ENCODE results near the gene HTR1D. TPM values are rescaled to one million over a fixed set of nuclear protein-coding genes. Genes with fewer than 3 reads are reported as not detected.

HTR1D gene
- total and polyA plus RNA-seq, 2 experiments from 2014 or later = not detected

DNA sequence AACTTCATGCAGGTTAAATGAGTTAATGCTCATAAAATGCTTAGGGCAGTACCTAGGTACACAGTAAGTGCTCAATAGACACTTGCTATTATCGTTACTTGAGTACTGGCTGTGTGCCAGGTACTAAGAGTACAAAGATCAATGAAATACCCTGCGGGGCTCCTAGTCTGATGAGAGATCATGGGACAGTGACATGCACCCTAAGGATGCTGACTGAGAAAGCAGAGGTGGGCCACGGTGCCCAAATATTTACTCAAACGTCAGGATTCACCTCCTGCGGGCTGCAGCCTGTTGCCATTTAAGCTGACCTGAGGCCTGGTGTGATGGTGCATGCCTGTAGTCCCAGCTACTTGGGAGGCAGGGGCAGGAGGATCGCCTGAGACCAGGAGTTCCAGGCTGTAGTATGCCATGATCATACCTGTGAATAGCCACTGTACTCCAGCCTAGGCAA is 28.8 kb downstream of the HTR1D start:
- peak overlapping the region; percentile 51; the same call in 1 of the 2 replicates for H3K9ac ChIP-seq
- H3K9me3 ChIP-seq (ENCODE audit: low read depth) = no peaks in the 10 kb centered on the region
- H2AFZ ChIP-seq = no peak overlapping the region
- no peak for DNase-seq
- H3K27me3 ChIP-seq (replicated peaks; ENCODE audit: insufficient read depth) = no peaks in the 10 kb centered on the region
- H3K4me2 ChIP-seq (ENCODE audit: unreplicated experiment) = no peak overlapping the region
- in situ Hi-C loops (cut with MboI) = loop anchor here (5.0 kb wide), 2 partner anchors 91 to 211 kb away; no protein-coding TSS in a partner anchor
- H3K36me3 ChIP-seq (ENCODE audit: low read depth) = no peaks in the 10 kb centered on the region
- no peaks in the 10 kb centered on the region for H3K9me2 ChIP-seq (ENCODE audit: insufficient read depth)
- no peaks in the 10 kb centered on the region for H3K79me2 ChIP-seq (ENCODE audit: insufficient read depth)
- no peak for TF ChIP-seq EZH2phosphoT487 (IDR thresholded peaks at IDR 0.05; ENCODE audit: insufficient read depth, low read depth)
- no peak overlapping the region for H3K4me3 ChIP-seq
- H3F3A ChIP-seq (ENCODE audit: insufficient read depth) = peaks cover 7% of the 10 kb centered on the region
- H4K20me1 ChIP-seq (ENCODE audit: insufficient read depth) = no peaks in the 10 kb centered on the region
- H3K27ac ChIP-seq = peak overlapping the region; percentile 47
- WGBS, 2 experiments (ENCODE audit: low coverage in 1 of 2, low lambda C conversion rate in 2 of 2, missing lambda C conversion rate in 2 of 2) = 61 to 62% methylated on average over 6 of the region's 6 CpGs
- peaks cover 7% of the 10 kb centered on the region for H3K4me1 ChIP-seq (ENCODE audit: insufficient read depth)

- DNase-seq = no peak
- 68 to 73% methylated on average over 5 of the region's 5 CpGs for WGBS, 2 experiments (ENCODE audit: low coverage in 1 of 2, low lambda C conversion rate in 2 of 2, missing lambda C conversion rate in 2 of 2)
- TF ChIP-seq EZH2phosphoT487 (IDR thresholded peaks at IDR 0.05; ENCODE audit: insufficient read depth, low read depth) (no peak), EZH2 (IDR thresholded peaks at IDR 0.05; ENCODE audit: insufficient read depth, poor library complexity, severe bottlenecking) (no peak)
Observed at GRCh38 chr1:23187637-23188036, 29.7 kb downstream of the HTR1D start.

GRCh38 chr1:23185381-23185780 is 31.9 kb downstream of the HTR1D start:
- no peak overlapping the region for H2AFZ ChIP-seq
- no peak overlapping the region for H3K9ac ChIP-seq
- no peak overlapping the region for H3K4me2 ChIP-seq (ENCODE audit: unreplicated experiment)
- no peak overlapping the region for H3K27ac ChIP-seq
- H4K20me1 ChIP-seq (ENCODE audit: insufficient read depth) = no peaks in the 10 kb centered on the region
- no peaks in the 10 kb centered on the region for H3K9me3 ChIP-seq (ENCODE audit: low read depth)
- H3K9me2 ChIP-seq (ENCODE audit: insufficient read depth) = no peaks in the 10 kb centered on the region
- TF ChIP-seq EZH2phosphoT487 (IDR thresholded peaks at IDR 0.05; ENCODE audit: insufficient read depth, low read depth) (no peak), EZH2 (IDR thresholded peaks at IDR 0.05; ENCODE audit: insufficient read depth, poor library complexity, severe bottlenecking) (no peak)
- DNase-seq = no peak
- no peak overlapping the region for H3K4me3 ChIP-seq
- H3K4me1 ChIP-seq (ENCODE audit: insufficient read depth) = peaks cover 7% of the 10 kb centered on the region
- H3F3A ChIP-seq (ENCODE audit: insufficient read depth) = no peaks in the 10 kb centered on the region
- in situ Hi-C loops (cut with MboI) = loop anchor here (5.0 kb wide), 2 partner anchors 88 to 208 kb away; no protein-coding TSS in a partner anchor
- 79 to 84% methylated on average over 4 of the region's 4 CpGs for WGBS, 2 experiments (ENCODE audit: low coverage in 1 of 2, low lambda C conversion rate in 2 of 2, missing lambda C conversion rate in 2 of 2)
- H3K36me3 ChIP-seq (ENCODE audit: low read depth) = no peaks in the 10 kb centered on the region
- H3K79me2 ChIP-seq (ENCODE audit: insufficient read depth) = no peaks in the 10 kb centered on the region
- H3K27me3 ChIP-seq (replicated peaks; ENCODE audit: insufficient read depth) = no peaks in the 10 kb centered on the region

More at GRCh38 chr1:23187637-23188036, 29.7 kb downstream of the HTR1D start:
- Histone ChIP-seq H3K27ac (no peak overlapping the region), H3K36me3 (ENCODE audit: low read depth) (no peaks in the 10 kb centered on the region), H3K4me3 (no peak overlapping the region), H3K9me3 (ENCODE audit: low read depth) (no peaks in the 10 kb centered on the region), H2AFZ (no peak overlapping the region), H3K4me1 (ENCODE audit: insufficient read depth) (peaks cover 7% of the 10 kb centered on the region), H3K79me2 (ENCODE audit: insufficient read depth) (no peaks in the 10 kb centered on the region), H3F3A (ENCODE audit: insufficient read depth) (no peaks in the 10 kb centered on the region), H4K20me1 (ENCODE audit: insufficient read depth) (no peaks in the 10 kb centered on the region), H3K9ac (no peak overlapping the region), H3K9me2 (ENCODE audit: insufficient read depth) (no peaks in the 10 kb centered on the region), H3K27me3 (replicated peaks; ENCODE audit: insufficient read depth) (no peaks in the 10 kb centered on the region), H3K4me2 (ENCODE audit: unreplicated experiment) (no peak overlapping the region)
- in situ Hi-C loops (cut with MboI) = loop anchor here (5.0 kb wide), 2 partner anchors 90 to 210 kb away; no protein-coding TSS in a partner anchor

DNA sequence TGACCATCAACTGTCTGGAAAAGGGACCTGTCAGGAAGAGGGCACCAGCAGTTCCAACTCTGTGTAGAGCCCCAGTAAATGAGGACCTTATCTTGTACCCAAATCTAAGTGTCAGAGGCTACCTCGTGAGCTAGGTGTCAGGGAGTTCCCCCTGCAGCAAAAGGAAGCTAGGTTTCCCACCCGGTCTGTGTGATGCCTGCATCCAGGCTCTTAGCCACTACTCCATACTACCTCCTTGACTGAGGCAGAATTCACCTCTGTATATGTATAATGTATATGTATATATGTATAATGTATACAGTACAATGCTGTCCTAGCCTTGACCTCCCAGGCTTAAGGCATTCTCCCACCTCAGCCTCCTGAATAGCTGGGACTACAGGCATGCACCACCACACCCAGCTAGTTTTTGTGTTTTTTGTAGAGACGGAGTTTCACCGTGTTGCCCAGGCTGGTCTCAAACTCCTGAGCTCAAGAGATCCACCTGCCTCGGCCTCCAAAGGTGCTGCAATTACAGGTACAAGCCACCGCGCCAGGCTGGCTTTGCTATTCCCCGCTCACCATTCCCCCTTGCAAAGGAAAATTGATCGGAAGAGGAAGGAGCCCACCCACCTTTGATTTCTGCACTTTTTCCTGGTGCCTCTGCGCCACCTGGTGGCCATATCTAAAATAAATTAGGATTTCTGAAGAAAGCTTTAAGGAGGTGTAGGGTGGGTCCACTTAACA is 32.9 kb downstream of the HTR1D start:
- H3K4me2 ChIP-seq (ENCODE audit: unreplicated experiment) = peak overlapping the region; percentile 90
- no peaks in the 10 kb centered on the region for H3F3A ChIP-seq (ENCODE audit: insufficient read depth)
- H3K27me3 ChIP-seq (replicated peaks; ENCODE audit: insufficient read depth) = no peaks in the 10 kb centered on the region
- H4K20me1 ChIP-seq (ENCODE audit: insufficient read depth) = no peaks in the 10 kb centered on the region
- no peaks in the 10 kb centered on the region for H3K9me2 ChIP-seq (ENCODE audit: insufficient read depth)
- no peaks in the 10 kb centered on the region for H3K79me2 ChIP-seq (ENCODE audit: insufficient read depth)
- H3K36me3 ChIP-seq (ENCODE audit: low read depth) = no peaks in the 10 kb centered on the region
- WGBS, 2 experiments (ENCODE audit: low coverage in 1 of 2, low lambda C conversion rate in 2 of 2, missing lambda C conversion rate in 2 of 2) = 9 to 11% methylated on average over 10 of the region's 10 CpGs
- H3K27ac ChIP-seq = no peak overlapping the region
- H3K4me3 ChIP-seq = peak overlapping the region; percentile 61
- H3K9me3 ChIP-seq (ENCODE audit: low read depth) = no peaks in the 10 kb centered on the region
- peaks cover 7% of the 10 kb centered on the region for H3K4me1 ChIP-seq (ENCODE audit: insufficient read depth)
- in situ Hi-C loops (cut with MboI) = no loop called here
- peak; percentile 52 for DNase-seq
- 0 out of 2 replicates have a peak overlapping the region, but pooled peaks have one; percentile 48 for H2AFZ ChIP-seq
- H3K9ac ChIP-seq = no peak overlapping the region
- no peak for TF ChIP-seq EZH2phosphoT487 (IDR thresholded peaks at IDR 0.05; ENCODE audit: insufficient read depth, low read depth)
- no peak for TF ChIP-seq EZH2 (IDR thresholded peaks at IDR 0.05; ENCODE audit: insufficient read depth, poor library complexity, severe bottlenecking)
